HG03159 (cell line): ENCODE measurements around the gene ERVK3-1.
"Not testable (repeated sequence)": the region's sequence is repeated elsewhere in the genome, so short reads cannot be mapped to it uniquely, and the experiment has no call there.

Experiments
- ATAC-seq: cut with Tn5 transposase; IDR thresholded peaks from one replicate; pipeline ENCODE4 v1.9.1; 2021; ENCODE audit warnings: mild to moderate bottlenecking, moderate library complexity; ENCODE audit not compliant: unreplicated experiment

ERVK3-1 gene, protein sequence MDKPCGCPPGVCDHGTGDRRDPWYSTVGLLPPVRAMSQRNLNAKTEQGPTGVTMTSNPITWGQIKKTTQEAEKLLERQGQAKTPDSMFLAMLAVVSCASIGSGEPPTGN

DNA sequence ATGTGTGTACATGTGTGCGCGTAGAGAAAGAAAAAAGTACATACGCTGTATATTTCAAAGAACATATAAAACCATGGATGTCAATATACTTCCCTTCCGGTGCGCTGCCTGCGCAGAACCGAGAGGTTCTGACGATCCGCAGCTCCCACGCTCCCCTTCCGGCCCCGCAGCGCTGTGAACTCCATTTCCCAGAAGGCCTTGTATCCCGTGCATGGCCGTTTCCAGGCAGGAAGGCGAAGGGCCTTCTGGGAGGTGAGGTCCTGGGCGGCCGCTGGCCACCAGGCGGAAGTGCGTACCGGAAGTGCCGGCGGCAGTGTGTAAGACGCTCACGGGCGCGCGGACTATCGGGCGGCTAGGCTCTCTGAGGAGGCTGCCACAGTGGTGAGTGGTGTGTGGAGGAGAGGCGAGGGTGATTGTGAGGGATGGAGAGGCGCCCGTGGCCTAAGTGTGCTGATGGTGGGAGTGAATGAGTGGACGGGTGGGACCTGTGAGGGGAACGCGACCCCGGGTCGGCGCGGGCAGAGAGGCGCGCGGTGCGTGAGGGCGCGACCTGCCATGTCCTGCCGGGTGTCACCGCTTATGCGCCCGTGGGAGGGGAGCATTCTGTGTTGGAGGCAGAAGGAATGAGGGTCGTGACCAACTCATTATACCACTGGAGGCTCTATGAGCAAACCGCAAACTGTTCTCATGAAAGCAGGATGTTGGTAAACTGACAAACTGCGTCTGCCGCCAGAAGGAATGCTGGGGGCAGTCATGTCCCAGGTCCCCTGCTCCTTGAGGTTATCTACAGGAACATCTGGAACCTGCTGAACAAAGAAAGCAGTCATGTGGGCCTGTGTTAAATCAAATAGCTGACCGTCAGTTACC is at the start of gene ERVK3-1:
TSS of gene ERVK3-1 (plus strand) at position 313 of the 867 bp plus-strand sequence. CDS start 6,792 bp downstream, outside the sequence.
- peak; percentile 95 for ATAC-seq

DNA sequence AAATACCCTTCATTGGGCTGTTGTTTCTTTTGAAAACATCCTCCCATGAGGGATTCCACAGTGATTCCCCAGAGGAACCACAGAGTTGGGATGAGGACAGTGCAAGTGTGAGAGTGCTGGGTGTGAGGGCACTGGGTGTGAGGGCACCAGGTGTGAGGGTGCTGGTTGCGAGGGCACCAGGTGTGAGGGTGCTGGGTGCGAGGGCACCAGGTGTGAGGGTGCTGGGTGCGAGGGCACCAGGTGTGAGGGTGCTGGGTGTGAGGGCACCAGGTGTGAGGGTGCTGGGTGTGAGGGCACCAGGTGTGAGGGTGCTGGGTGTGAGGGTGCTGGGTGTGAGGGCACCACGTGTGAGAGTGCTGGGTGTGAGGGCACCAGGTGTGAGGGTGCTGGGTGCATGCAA is 46.9 kb upstream of the ERVK3-1 start:
- not testable (repeated sequence) for ATAC-seq

DNA sequence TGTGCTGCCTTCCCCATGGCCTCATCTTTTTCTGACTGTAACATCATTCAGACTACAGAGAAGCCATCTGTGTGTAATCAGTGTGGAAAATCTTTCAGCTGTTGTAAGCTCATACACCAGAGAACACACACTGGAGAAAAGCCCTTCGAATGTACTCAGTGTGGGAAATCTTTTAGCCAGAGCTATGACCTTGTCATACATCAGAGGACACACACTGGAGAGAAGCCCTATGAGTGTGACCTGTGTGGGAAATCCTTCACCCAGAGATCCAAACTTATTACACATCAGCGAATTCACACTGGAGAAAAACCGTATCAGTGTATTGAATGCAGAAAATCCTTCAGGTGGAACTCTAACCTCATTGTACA is 43.6 kb upstream of the ERVK3-1 start:
- ATAC-seq, result no peak

GRCh38 chr19:58261968-58262921 is 42.9 kb upstream of the ERVK3-1 start:
- no peak for ATAC-seq

DNA sequence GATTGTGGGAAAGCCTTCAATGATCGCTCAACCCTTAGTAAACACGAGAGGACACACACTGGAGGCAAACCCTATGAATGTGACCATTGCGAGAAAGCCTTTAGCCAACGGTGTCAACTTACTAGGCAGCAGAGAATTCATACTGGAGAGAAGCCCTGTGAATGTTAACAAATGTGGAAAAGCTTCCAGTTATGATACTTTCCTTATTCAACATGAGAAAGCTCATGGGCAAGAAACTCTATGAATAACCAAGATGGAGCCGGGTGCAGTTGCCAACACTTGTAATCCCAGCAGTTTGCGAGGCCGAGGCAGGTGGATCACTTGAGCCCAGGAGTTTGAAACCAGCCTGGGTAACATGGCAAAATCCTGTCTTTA is 42.3 kb upstream of the ERVK3-1 start:
- no peak for ATAC-seq

- no peak for ATAC-seq
These were observed 40.1 kb upstream of the ERVK3-1 start for GRCh38 chr19:58265100-58265499.

DNA sequence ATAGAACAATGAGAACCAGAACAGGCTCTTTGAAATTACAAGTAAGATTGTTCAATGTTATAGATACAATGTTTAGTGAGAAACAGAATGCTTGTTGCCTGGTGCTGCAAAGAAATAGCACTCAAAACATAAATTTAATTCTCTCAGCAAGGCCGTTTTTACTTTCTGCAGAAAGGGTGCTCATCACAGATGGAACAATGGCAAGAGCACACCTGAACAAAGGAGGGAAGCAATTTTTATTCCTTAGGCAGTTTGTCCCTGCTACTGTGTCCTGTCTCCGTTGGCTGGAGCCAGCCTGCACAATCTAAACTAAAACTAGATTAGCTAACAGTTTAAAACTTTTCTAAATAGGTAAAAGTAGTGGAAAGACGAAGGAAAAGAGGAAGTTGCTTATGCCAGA is 36.8 kb upstream of the ERVK3-1 start:
- no peak for ATAC-seq

- no peak for ATAC-seq
These were observed 30.4 kb upstream of the ERVK3-1 start for GRCh38 chr19:58274771-58275201.

GRCh38 chr19:58275564-58275963 is 29.6 kb upstream of the ERVK3-1 start:
- ATAC-seq, result no peak

- no peak for ATAC-seq
These were observed 28.0 kb upstream of the ERVK3-1 start for GRCh38 chr19:58277197-58277596.

DNA sequence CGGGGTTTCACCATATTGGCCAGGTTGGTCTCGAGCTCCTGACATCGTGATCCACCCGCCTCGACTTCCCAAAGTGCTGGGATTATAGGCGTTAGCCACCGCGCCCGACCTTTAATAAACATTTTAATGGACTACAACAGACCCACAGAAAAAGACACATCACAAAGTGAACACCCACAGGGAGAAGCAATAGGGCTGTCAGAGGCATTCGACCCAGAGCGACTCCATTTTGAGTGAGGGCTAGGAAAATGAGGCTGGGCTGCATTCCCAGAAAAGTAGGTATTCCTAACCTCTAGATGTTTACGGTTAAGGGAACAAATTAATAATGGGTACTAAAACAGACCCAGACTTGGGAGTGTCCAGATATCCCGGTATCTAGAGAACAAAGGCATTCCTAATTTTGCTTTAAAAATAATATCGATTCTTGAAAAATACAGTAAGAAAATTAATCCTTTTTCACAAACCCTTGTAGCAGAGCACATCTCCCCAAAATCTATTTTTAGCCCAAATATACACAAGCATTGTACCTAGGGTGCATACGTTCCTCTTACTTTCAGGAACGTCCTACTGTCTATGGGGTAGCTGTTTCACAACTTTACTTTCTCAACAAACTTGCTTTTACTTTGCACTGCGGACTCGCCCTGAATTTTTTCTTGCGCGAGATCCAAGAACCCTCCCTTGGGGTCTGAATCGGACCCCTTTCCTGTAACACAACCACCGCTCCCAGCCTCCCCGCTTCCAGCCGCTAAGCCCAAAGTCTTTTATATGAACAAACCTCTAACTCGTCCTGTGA is 27.2 kb upstream of the ERVK3-1 start:
- ATAC-seq, result no peak

DNA sequence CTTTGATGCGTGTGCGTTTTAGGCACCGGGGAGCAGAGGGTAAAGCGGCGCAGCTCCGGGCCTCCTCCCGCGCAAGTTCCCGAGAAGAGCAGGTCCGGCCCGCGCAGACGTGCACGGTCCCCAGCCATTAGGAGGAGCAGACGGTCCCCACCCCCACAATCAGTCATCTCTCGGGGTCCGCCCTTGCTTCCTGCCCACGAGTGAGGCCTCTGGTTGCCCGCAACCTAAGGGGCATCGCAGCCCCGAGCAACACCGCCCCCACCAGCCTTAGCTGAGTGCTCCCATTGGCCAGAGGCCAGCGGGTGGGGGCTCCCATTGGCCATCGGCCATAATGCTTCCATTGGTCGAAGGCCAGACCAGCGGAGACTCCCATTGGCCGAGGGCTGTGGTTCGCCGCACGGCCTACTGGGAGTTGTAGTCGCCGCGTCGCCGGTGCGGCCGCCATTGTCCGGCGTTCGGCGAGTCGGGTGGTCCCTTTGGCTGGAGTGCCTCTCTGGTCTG is 26.6 kb upstream of the ERVK3-1 start, which contains the start of gene ZNF8:
TSS of gene ZNF8 (plus strand) at position 415 of the 501 bp plus-strand sequence. CDS start 127 bp downstream, outside the sequence.
- peak; percentile 98 for ATAC-seq

- ATAC-seq, result peak; percentile 18
These were observed 25.9 kb upstream of the ERVK3-1 start for GRCh38 chr19:58279042-58279924.

DNA sequence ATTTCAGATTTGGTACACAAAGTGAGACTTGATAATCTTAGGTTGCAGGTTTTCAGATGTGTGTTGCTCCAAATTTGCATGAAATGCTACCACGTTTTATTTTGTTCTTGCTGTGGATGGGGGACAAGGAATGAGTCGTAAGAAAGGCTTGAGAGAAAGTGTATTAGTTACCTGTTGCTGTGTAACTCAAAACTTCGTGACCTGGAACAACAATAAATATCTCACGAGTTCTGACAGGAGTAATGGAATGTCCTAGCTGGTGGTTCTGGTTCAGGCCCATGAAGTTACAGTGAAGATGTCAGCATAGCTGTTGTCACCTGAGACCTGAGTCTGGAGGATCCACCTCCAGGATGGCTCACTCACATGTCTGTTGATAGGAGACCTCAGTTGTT is 25.3 kb upstream of the ERVK3-1 start:
- no peak for ATAC-seq

- ATAC-seq, result no peak
These were observed 21.0 kb upstream of the ERVK3-1 start for GRCh38 chr19:58284199-58284598.

DNA sequence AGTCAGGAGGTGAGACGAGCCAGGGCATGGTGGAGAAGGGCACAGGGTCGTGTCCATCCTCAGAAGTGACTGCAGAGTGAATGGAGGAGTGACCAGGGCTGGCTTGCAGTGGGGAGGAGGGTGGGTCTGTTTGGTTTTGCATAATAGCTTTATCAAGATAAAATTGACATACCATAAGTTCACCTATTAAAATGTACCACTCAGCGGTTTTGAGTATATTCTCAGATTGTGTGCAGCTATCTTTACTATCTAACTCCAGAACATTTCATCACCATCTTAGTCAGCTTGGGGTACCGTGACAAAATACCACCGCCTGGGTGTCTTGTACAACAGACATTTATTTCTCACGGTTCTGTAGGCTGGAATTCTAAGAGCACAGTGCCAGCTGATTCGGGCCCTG is 13.2 kb upstream of the ERVK3-1 start:
- no peak for ATAC-seq

- ATAC-seq, result no peak
These were observed 10.3 kb upstream of the ERVK3-1 start for GRCh38 chr19:58294743-58295374.

GRCh38 chr19:58296104-58296503 is 9.1 kb upstream of the ERVK3-1 start:
- ATAC-seq, result no peak

- no peak for ATAC-seq
These were observed 4.6 kb upstream of the ERVK3-1 start for GRCh38 chr19:58300620-58301019.
